HG03342 (cell line): Measurements from ENCODE around the gene FARP2.

Source experiments
- ATAC-seq: cut with Tn5 transposase; IDR thresholded peaks from one replicate; pipeline ENCODE4 v1.9.1; 2021; ENCODE audit warnings: mild to moderate bottlenecking, moderate library complexity; ENCODE audit not compliant: unreplicated experiment

FARP2 gene

DNA sequence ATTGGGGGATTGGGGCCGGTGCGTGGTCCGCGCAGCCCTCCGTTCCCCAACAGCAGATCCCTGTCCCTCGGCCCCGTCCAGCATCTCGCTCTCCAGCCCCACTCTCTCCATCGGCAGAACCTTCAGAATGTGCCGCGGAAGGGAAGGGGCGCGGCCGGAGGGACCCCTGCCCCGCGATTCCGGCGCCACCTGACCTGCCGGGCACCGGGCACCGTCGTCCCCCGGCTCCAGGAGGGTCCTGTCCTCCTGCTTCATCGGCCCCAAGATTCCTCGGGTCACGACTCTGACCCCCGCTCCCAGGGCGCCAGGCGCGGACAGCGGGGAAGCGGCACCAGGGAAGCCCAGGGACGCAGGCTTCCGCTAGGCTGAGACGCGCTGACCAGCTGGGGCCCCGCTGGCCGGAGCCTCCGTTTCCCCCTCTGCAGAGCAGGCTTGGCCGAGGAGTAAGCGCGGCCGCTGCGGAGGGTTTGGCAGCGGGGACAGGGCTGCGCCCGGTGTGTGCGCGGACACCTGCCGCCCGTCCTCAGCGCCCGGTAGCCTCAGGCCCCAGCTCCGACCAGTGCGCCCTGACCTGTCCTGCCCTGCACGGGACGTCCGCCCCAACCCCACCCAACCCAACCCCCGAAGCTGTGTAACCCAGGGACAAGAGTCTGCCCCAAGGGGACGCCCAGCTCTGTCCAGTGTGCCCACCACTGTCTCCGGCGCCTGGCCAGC, 185.6 kb downstream of the FARP2 start:
- ATAC-seq, result no peak

DNA sequence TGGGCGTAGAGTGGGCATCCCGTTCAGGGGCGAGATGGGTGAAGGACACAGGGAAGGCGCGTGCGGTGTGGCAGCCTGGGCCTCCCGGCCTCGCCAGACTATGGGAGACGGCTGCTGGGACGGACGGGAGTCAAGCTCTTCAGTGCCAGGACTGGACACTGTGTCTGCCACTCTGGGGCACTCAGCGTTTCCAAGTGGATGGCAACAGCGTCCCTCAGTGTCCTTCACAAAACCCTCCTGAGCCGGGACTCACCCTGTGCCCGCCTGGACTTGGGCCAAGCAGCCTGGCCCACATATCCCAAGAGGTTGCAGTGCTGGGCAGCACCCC, 186.2 kb downstream of the FARP2 start:
- ATAC-seq, result no peak
